GM12878 (cell line): ENCODE measurements around the gene LMBRD1. TPM values are rescaled to one million over a fixed set of nuclear protein-coding genes. Genes with fewer than 3 reads are reported as not detected.

Experiments
- ATAC-seq: fragments of 200-7000 bp; cut with Tn5 transposase; 3 replicates; pipeline ENCODE4 v1.9.1; 2020; ENCODE audit warnings: mild to moderate bottlenecking, moderate library complexity
- BruUV-seq: library from RNA; stranded (reverse); fragments of 400-500 nt; replicated peaks from 2 replicates; lab custom pipeline; 2021; lab: Mats Ljungman, UMichigan
- CTCF ChIA-PET: fragments of 300-600 bp; sonication (Branson Sonifier 250); formaldehyde crosslinking; extraction: SDS; loops from one replicate; lab custom pipeline; 2021; ENCODE audit warnings: inconsistent platforms; lab: Yijun Ruan, JAX
- POLR2A ChIA-PET: fragments of 350-600 bp; formaldehyde crosslinking; extraction: SDS; loops from one replicate; lab custom pipeline; 2021; ENCODE audit warnings: inconsistent platforms; lab: Charles Lee
- RAD21 ChIA-PET: fragments of 300-600 bp; sonication (Branson Sonifier 250); formaldehyde crosslinking; loops from one replicate; lab custom pipeline; 2023; ENCODE audit warnings: antibody characterized with exemption; ENCODE audit not compliant: unreplicated experiment; lab: Charles Lee
- SMC1A ChIA-PET: fragments of 300-600 bp; sonication (Branson Sonifier 250); formaldehyde crosslinking; loops from one replicate; lab custom pipeline; 2023; ENCODE audit not compliant: unreplicated experiment, uncharacterized antibody; lab: Charles Lee
- DNase-seq: peaks from one replicate; pipeline ENCODE4 v3.0.0-alpha.2; 2011; ENCODE audit warnings: low read depth, low spot score
- FAIRE-seq: peaks from 3 replicates; lab custom pipeline; 2011; peaks lifted over from hg19 to GRCh38; lab: Jason Lieb, UNC
- H2AFZ ChIP-seq: 2 replicates; pipeline ENCODE4 v1.6.0; 2011; ENCODE audit warnings: low read depth, low read length, control low read depth; ENCODE audit not compliant: control insufficient read depth
- H3K27ac ChIP-seq: 2 replicates; pipeline ENCODE4 v1.5.1; 2011; ENCODE audit warnings: control low read depth; ENCODE audit not compliant: control insufficient read depth, insufficient read depth
- H3K27me3 ChIP-seq, 2 experiments: replicated peaks in 1 of 2; 2 replicates each; pipeline versions ENCODE4 v1.6.0 to v1.6.1; 2011; ENCODE audit warnings: low read length in 1 of 2; ENCODE audit not compliant: control insufficient read depth in 2 of 2, insufficient read depth in 2 of 2
- H3K36me3 ChIP-seq, 2 experiments: 2 replicates each; pipeline ENCODE4 v1.5.1; 2011; ENCODE audit warnings: low read length in 1 of 2; ENCODE audit not compliant: control insufficient read depth in 2 of 2, insufficient read depth in 2 of 2
- H3K4me1 ChIP-seq: 2 replicates; pipeline ENCODE4 v1.6.1; 2011; ENCODE audit warnings: mild to moderate bottlenecking, low read length, moderate library complexity, mixed read lengths; ENCODE audit not compliant: control insufficient read depth, insufficient read depth
- H3K4me2 ChIP-seq: 2 replicates; pipeline ENCODE4 v1.6.0; 2011; ENCODE audit warnings: control low read depth; ENCODE audit not compliant: control insufficient read depth, insufficient read depth
- H3K4me3 ChIP-seq: fragments of 200-600 bp; sonication (generic); 2 replicates; pipeline ENCODE4 v1.5.1; 2016
- H3K79me2 ChIP-seq: 2 replicates; pipeline ENCODE4 v1.6.0; 2011; ENCODE audit warnings: low read length; ENCODE audit not compliant: control insufficient read depth, insufficient read depth
- H3K9ac ChIP-seq: 2 replicates; pipeline ENCODE4 v1.8.0; 2011; ENCODE audit warnings: low read length, control low read depth, mixed read lengths; ENCODE audit not compliant: control insufficient read depth, insufficient read depth
- H3K9me3 ChIP-seq: replicated peaks from 3 replicates; pipeline ENCODE4 v1.5.1; 2011; ENCODE audit warnings: mild to moderate bottlenecking, low read length; ENCODE audit not compliant: control insufficient read depth, insufficient read depth
- H4K20me1 ChIP-seq: 2 replicates; pipeline ENCODE4 v1.6.0; 2011; ENCODE audit not compliant: control insufficient read depth, insufficient read depth
- ATF7 ChIP-seq: fragments of 450-650 bp; IDR thresholded peaks from 2 replicates; pipeline ENCODE4 v1.6.1; 2016; ENCODE audit warnings: low read depth, mild to moderate bottlenecking
- HDAC2 ChIP-seq: fragments of 200-600 bp; sonication (generic); IDR thresholded peaks from 2 replicates; pipeline ENCODE4 v1.6.1; 2017
- HDAC6 ChIP-seq: fragments of 200-600 bp; sonication (generic); IDR thresholded peaks from one replicate; pipeline ENCODE4 v1.8.0; 2017; ENCODE audit warnings: antibody characterized with exemption; ENCODE audit not compliant: unreplicated experiment
- MEF2B ChIP-seq: fragments of 450-650 bp; IDR thresholded peaks from 2 replicates; pipeline ENCODE4 v1.6.1; 2018; ENCODE audit warnings: mild to moderate bottlenecking, moderate library complexity; ENCODE audit not compliant: partially characterized antibody, poor library complexity, severe bottlenecking
- MTA2 ChIP-seq: fragments of 450-650 bp; IDR thresholded peaks from 2 replicates; pipeline ENCODE4 v1.6.1; 2016; ENCODE audit warnings: low read depth, mild to moderate bottlenecking, moderate library complexity
- NFIC ChIP-seq: IDR thresholded peaks from 2 replicates; pipeline ENCODE4 v1.6.1; 2012; ENCODE audit warnings: low read depth, mild to moderate bottlenecking, inconsistent platforms, low read length, moderate library complexity
- NFXL1 ChIP-seq: fragments of 450-650 bp; IDR thresholded peaks from 2 replicates; pipeline ENCODE4 v1.6.1; 2017; ENCODE audit warnings: antibody characterized with exemption, mild to moderate bottlenecking, borderline replicate concordance
- NR2C2 ChIP-seq: IDR thresholded peaks from 2 replicates; pipeline ENCODE4 v1.6.1; 2011; ENCODE audit warnings: borderline replicate concordance, low read depth; ENCODE audit not compliant: control insufficient read depth, insufficient read length
- RAD51 ChIP-seq: fragments of 450-650 bp; IDR thresholded peaks from 2 replicates; pipeline ENCODE4 v1.6.1; 2016; ENCODE audit warnings: moderate library complexity, mild to moderate bottlenecking, inconsistent platforms
- RCOR1 ChIP-seq: conservative IDR thresholded peaks from 2 replicates; pipeline ENCODE4 v1.6.1; 2012; ENCODE audit warnings: low read depth, low read length, improper control_type of control experiment
- RUNX3 ChIP-seq: IDR thresholded peaks from 2 replicates; pipeline ENCODE4 v1.6.1; 2012; ENCODE audit warnings: low read length, inconsistent platforms
- SREBF2 ChIP-seq: IDR thresholded peaks from 2 replicates; pipeline ENCODE4 v1.6.1; 2012; ENCODE audit warnings: mild to moderate bottlenecking, low read length
- YBX1 ChIP-seq: fragments of 450-650 bp; IDR thresholded peaks from 2 replicates; pipeline ENCODE4 v1.6.1; 2016; ENCODE audit warnings: antibody characterized with exemption
- YY1 ChIP-seq: IDR thresholded peaks from 2 replicates; pipeline ENCODE4 v1.6.1; 2011; ENCODE audit warnings: low read depth, mild to moderate bottlenecking, low read length
- WGBS: methylation state at CpG from one replicate; pipeline ENCODE4 v1.1.6; 2016; ENCODE audit warnings: low lambda C conversion rate; ENCODE audit not compliant: insufficient replicate concordance, insufficient coverage; ENCODE audit errors: missing lambda C conversion rate; 5-methylcytosine and 5-hydroxymethylcytosine counted together
- in situ Hi-C: fragments of 300-500 bp; cut with MboI; formaldehyde crosslinking; loops from 9 replicates; pipeline ENCODE4 v1.14.3; 2018; ENCODE audit warnings: mixed read lengths
- intact Hi-C: fragments of 100-400 bp; cut with micrococcal nuclease; formaldehyde crosslinking; loops from one replicate; pipeline ENCODE4 v1.14.2; 2022; ENCODE audit not compliant: unreplicated experiment
- polyA plus RNA-seq, 11 experiments: library from polyadenylated mRNA; depleted of rRNA in 4 of 11; unstranded in 6 of 11; stranded (reverse) in 5 of 11; fragments of >200 nt; fragmentation: Nextera tagmentation in 4 of 11; fragmentation: Illumina TruSeq in 1 of 11; extraction: Ambion mirVana in 4 of 11; extraction: Trizol in 1 of 11; gene quantifications; 1 replicate in 1 of 11; 2 replicates in 10 of 11; pipeline versions ENCODE4 v1.2.1 to v1.2.3, GENCODE V29; 2011 to 2016; ENCODE audit warnings: inconsistent platforms in 2 of 11, missing spikeins in 2 of 11, low read depth in 1 of 11
- total RNA-seq, 4 experiments: library from RNA; depleted of rRNA in 3 of 4; stranded (reverse); fragments of >200 nt in 3 of 4; fragmentation: Illumina TruSeq in 1 of 4; extraction: Trizol in 1 of 4; gene quantifications; 2 replicates each; pipeline versions ENCODE4 v1.2.1 to v1.2.3, GENCODE V29; 2013 to 2021
- TF ChIP-seq, protein P1 (sequence below): fragments of 450-650 bp; IDR thresholded peaks from 2 replicates; pipeline ENCODE4 v1.6.1; 2017; ENCODE audit warnings: mild to moderate bottlenecking, low read depth, inconsistent platforms; ENCODE audit not compliant: poor library complexity, severe bottlenecking
- TF ChIP-seq, protein P2 (sequence below): fragments of 450-650 bp; IDR thresholded peaks from 2 replicates; pipeline ENCODE4 v1.6.1; 2017; ENCODE audit warnings: mild to moderate bottlenecking
- TF ChIP-seq, protein P3 (sequence below): IDR thresholded peaks from 2 replicates; pipeline ENCODE4 v1.6.1; 2012; ENCODE audit warnings: low read length, inconsistent platforms

The LMBRD1 gene
- total and polyA plus RNA-seq, 10 of the 15 experiments (the other 5 are each of a cell fraction or from before 2014, with no cell fraction given) = 20.0 to 82.1 (median 27.2) TPM

DNA sequence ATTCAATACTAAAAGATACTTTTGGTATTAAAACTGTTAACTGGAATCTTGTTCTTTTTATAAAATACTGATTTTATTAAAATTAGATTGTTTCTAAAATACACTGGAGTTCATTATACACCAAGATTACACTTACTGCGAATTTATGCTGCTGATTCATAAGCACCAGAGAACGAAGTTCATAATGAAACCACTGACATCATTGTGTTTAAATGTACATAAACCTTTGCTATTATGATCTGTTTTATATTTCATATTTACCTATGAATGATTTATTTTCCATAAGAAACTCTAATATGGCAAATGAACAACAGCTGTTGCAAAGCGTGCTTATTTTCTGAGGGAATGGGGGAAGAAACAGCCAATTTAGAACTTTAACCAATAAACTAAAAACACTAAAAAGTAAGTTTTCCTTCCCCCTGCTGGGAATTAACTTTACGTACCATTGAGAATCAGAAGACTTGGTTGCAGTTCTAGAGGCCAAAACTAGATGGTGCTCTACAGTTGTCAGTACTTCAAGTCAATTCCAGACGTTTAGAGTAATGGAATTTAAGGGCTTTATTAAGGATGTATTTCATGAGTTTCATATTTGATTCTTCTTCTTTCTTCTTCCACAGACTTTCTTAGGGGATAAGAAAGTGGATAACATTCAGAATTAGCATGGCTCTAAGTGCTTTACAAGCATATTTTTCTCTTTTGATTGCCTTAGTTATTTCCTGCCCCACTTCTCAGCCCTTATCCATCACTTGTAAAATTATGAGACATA is 38.8 kb upstream of the LMBRD1 start:
- RAD21 ChIA-PET = interaction anchor here (0.8 to 3.1 kb wide), 15 partner anchors 12 to 384 kb away, joined by 3 to 36 read pairs (median 4); no protein-coding TSS in a partner anchor
- in situ Hi-C loops (no loop called here), intact Hi-C loops (loop anchor here (1.0 to 10.0 kb wide), 5 partner anchors 101 to 273 kb away; no protein-coding TSS in a partner anchor)
- Histone ChIP-seq H3K27ac (no peak overlapping the region), H3K9ac (no peak overlapping the region), H3K4me3 (no peak overlapping the region), H3K9me3 (no peaks in the 10 kb centered on the region), H3K4me2 (peak overlapping the region; percentile 74; the same call in 1 of the 2 replicates), H3K79me2 (no peaks in the 10 kb centered on the region), H3K27me3 (no peaks in the 10 kb centered on the region), H4K20me1 (no peaks in the 10 kb centered on the region), H3K4me1 (peaks cover 3% of the 10 kb centered on the region; the same call in 1 of the 2 replicates), H2AFZ (peak overlapping the region; percentile 71), H3K36me3 (no peaks in the 10 kb centered on the region)
- CTCF ChIA-PET = interaction anchor here (0.7 to 4.7 kb wide), 28 partner anchors 10 to 385 kb away, joined by 3 to 78 read pairs (median 5); partner anchors contain the start of genes COL19A1 and LMBRD1
- ATAC-seq = peak; percentile 92
- peak; percentile 84 for FAIRE-seq
- 0% methylated on average over 5 of the region's 5 CpGs for WGBS
- SMC1A ChIA-PET = interaction anchor here (0.7 to 5.0 kb wide), 31 partner anchors 10 to 330 kb away, joined by 3 to 65 read pairs (median 4); no protein-coding TSS in a partner anchor
- POLR2A ChIA-PET = interaction anchor here (0.6 to 1.2 kb wide), 2 partner anchors 32 to 38 kb away, joined by 3 read pairs; no protein-coding TSS in a partner anchor
- BruUV-seq = no TSS peak
- DNase-seq = no peak
- no peak for TF ChIP-seq HDAC2
- TF ChIP-seq, protein P1, sequence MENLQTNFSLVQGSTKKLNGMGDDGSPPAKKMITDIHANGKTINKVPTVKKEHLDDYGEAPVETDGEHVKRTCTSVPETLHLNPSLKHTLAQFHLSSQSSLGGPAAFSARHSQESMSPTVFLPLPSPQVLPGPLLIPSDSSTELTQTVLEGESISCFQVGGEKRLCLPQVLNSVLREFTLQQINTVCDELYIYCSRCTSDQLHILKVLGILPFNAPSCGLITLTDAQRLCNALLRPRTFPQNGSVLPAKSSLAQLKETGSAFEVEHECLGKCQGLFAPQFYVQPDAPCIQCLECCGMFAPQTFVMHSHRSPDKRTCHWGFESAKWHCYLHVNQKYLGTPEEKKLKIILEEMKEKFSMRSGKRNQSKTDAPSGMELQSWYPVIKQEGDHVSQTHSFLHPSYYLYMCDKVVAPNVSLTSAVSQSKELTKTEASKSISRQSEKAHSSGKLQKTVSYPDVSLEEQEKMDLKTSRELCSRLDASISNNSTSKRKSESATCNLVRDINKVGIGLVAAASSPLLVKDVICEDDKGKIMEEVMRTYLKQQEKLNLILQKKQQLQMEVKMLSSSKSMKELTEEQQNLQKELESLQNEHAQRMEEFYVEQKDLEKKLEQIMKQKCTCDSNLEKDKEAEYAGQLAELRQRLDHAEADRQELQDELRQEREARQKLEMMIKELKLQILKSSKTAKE = peak; percentile 57
- TF ChIP-seq YBX1 = no peak
- TF ChIP-seq NFIC = peak; percentile 52; the same call in 1 of the 2 replicates
- peak; percentile 33; the same call in 1 of the 2 replicates for TF ChIP-seq MTA2
- no peak for TF ChIP-seq YY1
- no peak for TF ChIP-seq RAD51
- TF ChIP-seq NR2C2 = no peak
- no peak for TF ChIP-seq NFXL1
- TF ChIP-seq RUNX3 = peak; percentile 23; the same call in 1 of the 2 replicates
- no peak for TF ChIP-seq RCOR1
- TF ChIP-seq HDAC6 = no peak
- TF ChIP-seq, protein P2, sequence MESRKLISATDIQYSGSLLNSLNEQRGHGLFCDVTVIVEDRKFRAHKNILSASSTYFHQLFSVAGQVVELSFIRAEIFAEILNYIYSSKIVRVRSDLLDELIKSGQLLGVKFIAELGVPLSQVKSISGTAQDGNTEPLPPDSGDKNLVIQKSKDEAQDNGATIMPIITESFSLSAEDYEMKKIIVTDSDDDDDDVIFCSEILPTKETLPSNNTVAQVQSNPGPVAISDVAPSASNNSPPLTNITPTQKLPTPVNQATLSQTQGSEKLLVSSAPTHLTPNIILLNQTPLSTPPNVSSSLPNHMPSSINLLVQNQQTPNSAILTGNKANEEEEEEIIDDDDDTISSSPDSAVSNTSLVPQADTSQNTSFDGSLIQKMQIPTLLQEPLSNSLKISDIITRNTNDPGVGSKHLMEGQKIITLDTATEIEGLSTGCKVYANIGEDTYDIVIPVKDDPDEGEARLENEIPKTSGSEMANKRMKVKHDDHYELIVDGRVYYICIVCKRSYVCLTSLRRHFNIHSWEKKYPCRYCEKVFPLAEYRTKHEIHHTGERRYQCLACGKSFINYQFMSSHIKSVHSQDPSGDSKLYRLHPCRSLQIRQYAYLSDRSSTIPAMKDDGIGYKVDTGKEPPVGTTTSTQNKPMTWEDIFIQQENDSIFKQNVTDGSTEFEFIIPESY = no peak
- TF ChIP-seq ATF7 = peak; percentile 92
- no peak for TF ChIP-seq SREBF2
- TF ChIP-seq, protein P3, sequence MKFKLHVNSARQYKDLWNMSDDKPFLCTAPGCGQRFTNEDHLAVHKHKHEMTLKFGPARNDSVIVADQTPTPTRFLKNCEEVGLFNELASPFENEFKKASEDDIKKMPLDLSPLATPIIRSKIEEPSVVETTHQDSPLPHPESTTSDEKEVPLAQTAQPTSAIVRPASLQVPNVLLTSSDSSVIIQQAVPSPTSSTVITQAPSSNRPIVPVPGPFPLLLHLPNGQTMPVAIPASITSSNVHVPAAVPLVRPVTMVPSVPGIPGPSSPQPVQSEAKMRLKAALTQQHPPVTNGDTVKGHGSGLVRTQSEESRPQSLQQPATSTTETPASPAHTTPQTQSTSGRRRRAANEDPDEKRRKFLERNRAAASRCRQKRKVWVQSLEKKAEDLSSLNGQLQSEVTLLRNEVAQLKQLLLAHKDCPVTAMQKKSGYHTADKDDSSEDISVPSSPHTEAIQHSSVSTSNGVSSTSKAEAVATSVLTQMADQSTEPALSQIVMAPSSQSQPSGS = peak; percentile 87
- TF ChIP-seq MEF2B = peak; percentile 15
